ENCODE results near the gene ARPC1A.

DNA sequence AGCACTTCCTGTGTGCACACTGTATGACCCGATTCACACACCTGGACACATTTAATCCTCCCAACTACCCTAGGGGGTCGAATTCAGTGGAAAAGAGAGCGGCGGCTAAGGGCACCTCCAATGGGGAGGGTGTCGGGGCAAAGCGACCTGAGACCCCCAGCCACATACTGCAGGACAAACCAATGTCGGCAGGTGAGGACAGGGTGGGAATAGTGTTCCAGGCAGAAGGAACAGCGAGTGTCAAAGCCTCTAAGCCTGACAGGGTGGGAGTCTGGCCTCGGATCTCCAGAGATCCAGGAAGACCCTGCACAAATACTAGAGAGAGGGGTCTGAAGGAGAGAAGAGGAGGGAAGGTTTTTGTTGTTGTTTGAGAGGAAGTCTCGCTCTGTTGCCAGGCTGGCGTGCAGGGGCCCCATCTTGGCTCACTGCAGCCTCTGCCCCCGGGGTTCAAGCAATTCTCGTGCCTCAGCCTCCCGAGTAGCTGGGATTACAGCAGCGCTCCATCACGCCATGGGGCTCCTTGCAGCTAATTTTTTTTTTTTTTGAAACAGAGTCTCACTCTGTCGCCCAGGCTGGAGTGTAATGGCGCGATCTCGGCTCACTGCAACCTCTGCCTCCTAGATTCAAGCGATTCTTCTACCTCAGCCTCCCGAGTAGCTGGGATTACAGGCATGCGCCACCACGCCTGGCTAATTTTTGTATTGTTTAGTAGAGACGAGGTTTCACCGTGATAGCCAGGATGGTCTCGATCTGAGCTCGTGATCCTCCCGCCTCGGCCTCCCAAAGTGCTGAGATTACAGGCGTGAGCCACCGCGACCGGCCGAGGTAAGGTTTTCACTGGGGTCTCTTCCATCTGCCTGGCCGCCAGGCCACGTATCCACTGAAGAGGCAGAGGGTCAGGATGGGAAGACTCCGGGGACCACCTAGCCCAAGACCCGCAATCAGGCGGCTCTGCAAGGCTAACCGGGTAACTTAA, 47.7 kb downstream of the ARPC1A start:
- TF ChIP-seq, protein P1, sequence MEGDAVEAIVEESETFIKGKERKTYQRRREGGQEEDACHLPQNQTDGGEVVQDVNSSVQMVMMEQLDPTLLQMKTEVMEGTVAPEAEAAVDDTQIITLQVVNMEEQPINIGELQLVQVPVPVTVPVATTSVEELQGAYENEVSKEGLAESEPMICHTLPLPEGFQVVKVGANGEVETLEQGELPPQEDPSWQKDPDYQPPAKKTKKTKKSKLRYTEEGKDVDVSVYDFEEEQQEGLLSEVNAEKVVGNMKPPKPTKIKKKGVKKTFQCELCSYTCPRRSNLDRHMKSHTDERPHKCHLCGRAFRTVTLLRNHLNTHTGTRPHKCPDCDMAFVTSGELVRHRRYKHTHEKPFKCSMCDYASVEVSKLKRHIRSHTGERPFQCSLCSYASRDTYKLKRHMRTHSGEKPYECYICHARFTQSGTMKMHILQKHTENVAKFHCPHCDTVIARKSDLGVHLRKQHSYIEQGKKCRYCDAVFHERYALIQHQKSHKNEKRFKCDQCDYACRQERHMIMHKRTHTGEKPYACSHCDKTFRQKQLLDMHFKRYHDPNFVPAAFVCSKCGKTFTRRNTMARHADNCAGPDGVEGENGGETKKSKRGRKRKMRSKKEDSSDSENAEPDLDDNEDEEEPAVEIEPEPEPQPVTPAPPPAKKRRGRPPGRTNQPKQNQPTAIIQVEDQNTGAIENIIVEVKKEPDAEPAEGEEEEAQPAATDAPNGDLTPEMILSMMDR (IDR thresholded peaks at IDR 0.05), result no peak
- TF ChIP-seq POLR2A (IDR thresholded peaks at IDR 0.05), result no peak

Data from right lobe of liver (tissue), 4 donors.